CD4-positive, alpha-beta T cell (primary cell): Measurements from ENCODE around the gene KDM1B. TPM values are rescaled to one million over a fixed set of nuclear protein-coding genes. Genes with fewer than 3 reads are reported as not detected.
A peak's percentile ranks its signal among the peaks of the same experiment; 100 is the strongest.

Experiments used
- ATAC-seq: fragments of 200-7000 bp; cut with Tn5 transposase; one replicate; pipeline ENCODE4 v1.10.0; 2022; ENCODE audit warnings: mild to moderate bottlenecking; ENCODE audit not compliant: poor library complexity
- CTCF ChIA-PET: fragments of 350-600 bp; sonication (Branson Sonifier 250); formaldehyde crosslinking; loops from one replicate; lab custom pipeline; 2021; ENCODE audit warnings: antibody characterized with exemption, inconsistent platforms; lab: Charles Lee
- POLR2A ChIA-PET: fragments of 350-600 bp; sonication (Branson Sonifier 250); formaldehyde crosslinking; loops from one replicate; lab custom pipeline; 2021; ENCODE audit warnings: antibody characterized with exemption, inconsistent platforms; lab: Charles Lee
- DNase-seq, 14 experiments: peaks; one replicate each; pipeline ENCODE4 v3.0.0-alpha.2; 2013 to 2020; ENCODE audit warnings: mixed read lengths in 2 of 14
- H3K27ac ChIP-seq, 2 donors: one replicate each; pipeline versions ENCODE4 v1.5.1 to v1.7.0; 2013; ENCODE audit warnings: low read length in 2 of 2, low read depth in 1 of 2, mild to moderate bottlenecking in 1 of 2
- H3K27me3 ChIP-seq, 2 experiments: 1 replicate in 1 of 2; 2 replicates in 1 of 2; pipeline versions ENCODE4 v1.6.1 to v1.7.0; 2013; ENCODE audit warnings: low read length in 2 of 2, control low read depth in 1 of 2, mild to moderate bottlenecking in 1 of 2, moderate library complexity in 1 of 2; ENCODE audit not compliant: insufficient read depth in 2 of 2, control insufficient read depth in 1 of 2
- H3K36me3 ChIP-seq: one replicate; pipeline ENCODE4 v1.6.1; 2013; ENCODE audit warnings: low read length, control low read depth; ENCODE audit not compliant: insufficient read depth
- H3K4me1 ChIP-seq: one replicate; pipeline ENCODE4 v1.6.1; 2013; ENCODE audit warnings: low read length, control low read depth; ENCODE audit not compliant: insufficient read depth
- H3K4me3 ChIP-seq: one replicate; pipeline ENCODE4 v1.5.1; 2013; ENCODE audit warnings: mild to moderate bottlenecking, low read length, moderate library complexity
- H3K9me3 ChIP-seq, 2 experiments: 1 replicate in 1 of 2; 2 replicates in 1 of 2; pipeline versions ENCODE4 v1.6.1 to v1.7.0; 2013; ENCODE audit warnings: low read length in 2 of 2, mild to moderate bottlenecking in 2 of 2, control low read depth in 1 of 2, moderate library complexity in 1 of 2; ENCODE audit not compliant: control insufficient read depth in 1 of 2, insufficient read depth in 1 of 2
- H3K27ac Mint-ChIP-seq: one replicate; pipeline ENCODE4 v1.8.0; 2020; ENCODE audit warnings: mixed read lengths
- H3K27me3 Mint-ChIP-seq: one replicate; pipeline ENCODE4 v1.8.0; 2021; ENCODE audit warnings: mixed read lengths
- H3K36me3 Mint-ChIP-seq: one replicate; pipeline ENCODE4 v1.8.0; 2021; ENCODE audit warnings: low read depth, mixed read lengths
- H3K4me1 Mint-ChIP-seq: one replicate; pipeline ENCODE4 v1.8.0; 2021; ENCODE audit warnings: low read depth, mixed read lengths
- H3K4me3 Mint-ChIP-seq: one replicate; pipeline ENCODE4 v1.8.0; 2020; ENCODE audit warnings: mild to moderate bottlenecking, mixed read lengths
- H3K9me3 Mint-ChIP-seq: one replicate; pipeline ENCODE4 v1.8.0; 2020; ENCODE audit warnings: mixed read lengths
- intact Hi-C, 2 experiments: fragments of 100-400 bp; cut with DNase I in 1 of 2; cut with micrococcal nuclease in 1 of 2; formaldehyde crosslinking; loops; one replicate each; pipeline versions ENCODE4 v1.15.1 to v1.9.0; 2023 to 2025; cut with DNase I, micrococcal nuclease
- total RNA-seq, 174 experiments: library from RNA in 2 of 174; stranded (reverse) in 2 of 174; gene quantifications; one replicate each; pipeline ENCODE4 v1.2.3 and lab custom pipeline; 2021 to 2026
- TF ChIP-seq, protein P1 (sequence below): fragments of 200-600 bp; IDR thresholded peaks from one replicate; pipeline ENCODE4 v1.8.0; 2022; ENCODE audit warnings: antibody characterized with exemption, mild to moderate bottlenecking

Gene KDM1B
- total RNA-seq, 2 experiments from 2014 or later: 4.4 to 6.0 TPM

GRCh38 chr6:18183766-18184165 is 28.5 kb downstream of the KDM1B start:
- Histone ChIP-seq H3K36me3 (peaks cover 16% of the 10 kb centered on the region), H3K9me3 (no peaks in the 10 kb centered on the region), H3K4me1 (no peaks in the 10 kb centered on the region), H3K27ac (no peak overlapping the region), H3K4me3 (no peak overlapping the region), H3K27me3 (no peaks in the 10 kb centered on the region)
- no peak overlapping the region for H3K4me3 Mint-ChIP-seq
- H3K27me3 Mint-ChIP-seq: no peaks in the 10 kb centered on the region
- ATAC-seq (no peak), DNase-seq (no peak)
- no peaks in the 10 kb centered on the region for H3K9me3 Mint-ChIP-seq
- intact Hi-C loops: no loop called here
- TF ChIP-seq, protein P1, sequence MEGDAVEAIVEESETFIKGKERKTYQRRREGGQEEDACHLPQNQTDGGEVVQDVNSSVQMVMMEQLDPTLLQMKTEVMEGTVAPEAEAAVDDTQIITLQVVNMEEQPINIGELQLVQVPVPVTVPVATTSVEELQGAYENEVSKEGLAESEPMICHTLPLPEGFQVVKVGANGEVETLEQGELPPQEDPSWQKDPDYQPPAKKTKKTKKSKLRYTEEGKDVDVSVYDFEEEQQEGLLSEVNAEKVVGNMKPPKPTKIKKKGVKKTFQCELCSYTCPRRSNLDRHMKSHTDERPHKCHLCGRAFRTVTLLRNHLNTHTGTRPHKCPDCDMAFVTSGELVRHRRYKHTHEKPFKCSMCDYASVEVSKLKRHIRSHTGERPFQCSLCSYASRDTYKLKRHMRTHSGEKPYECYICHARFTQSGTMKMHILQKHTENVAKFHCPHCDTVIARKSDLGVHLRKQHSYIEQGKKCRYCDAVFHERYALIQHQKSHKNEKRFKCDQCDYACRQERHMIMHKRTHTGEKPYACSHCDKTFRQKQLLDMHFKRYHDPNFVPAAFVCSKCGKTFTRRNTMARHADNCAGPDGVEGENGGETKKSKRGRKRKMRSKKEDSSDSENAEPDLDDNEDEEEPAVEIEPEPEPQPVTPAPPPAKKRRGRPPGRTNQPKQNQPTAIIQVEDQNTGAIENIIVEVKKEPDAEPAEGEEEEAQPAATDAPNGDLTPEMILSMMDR: no peak
- ChIA-PET CTCF (interaction anchor here (0.7 kb wide), 1 partner anchor 333 kb away, joined by 3 read pairs; no protein-coding TSS in a partner anchor), POLR2A (no interaction called here)
- no peak overlapping the region for H3K27ac Mint-ChIP-seq
- H3K4me1 Mint-ChIP-seq: peaks cover 2% of the 10 kb centered on the region
- H3K36me3 Mint-ChIP-seq: peaks cover 78% of the 10 kb centered on the region

DNA sequence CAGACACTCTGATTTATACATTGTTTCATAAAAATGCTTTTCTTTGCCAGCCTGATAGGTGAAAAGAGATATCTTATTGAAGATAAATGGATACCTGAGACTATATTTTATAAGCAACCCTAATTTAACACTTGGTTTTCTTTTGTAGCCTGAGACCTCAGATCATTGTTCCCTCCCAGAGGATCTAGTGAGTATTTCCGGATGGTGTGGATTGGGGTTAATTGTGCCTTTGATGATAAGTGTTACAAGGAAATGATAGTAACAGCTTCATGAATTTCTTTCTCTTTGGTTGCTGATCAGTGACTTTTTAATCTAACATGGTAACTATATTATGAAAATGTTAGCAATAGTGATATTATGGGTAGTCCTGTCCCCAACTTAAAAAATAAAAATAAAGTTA is 30.4 kb downstream of the KDM1B start:
- H3K27me3 ChIP-seq: no peaks in the 10 kb centered on the region
- H3K4me1 ChIP-seq: no peaks in the 10 kb centered on the region
- H3K4me3 Mint-ChIP-seq: no peak overlapping the region
- no peak overlapping the region for H3K27ac Mint-ChIP-seq
- no peak overlapping the region for H3K27ac ChIP-seq
- H3K36me3 ChIP-seq: peaks cover 16% of the 10 kb centered on the region
- no peak overlapping the region for H3K4me3 ChIP-seq
- no peaks in the 10 kb centered on the region for H3K27me3 Mint-ChIP-seq
- intact Hi-C loops: no loop called here
- no peaks in the 10 kb centered on the region for H3K9me3 Mint-ChIP-seq
- POLR2A ChIA-PET: no interaction called here
- ATAC-seq: no peak
- H3K4me1 Mint-ChIP-seq: no peaks in the 10 kb centered on the region
- no peak for DNase-seq
- TF ChIP-seq, protein P1: no peak
- CTCF ChIA-PET: no interaction called here
- no peaks in the 10 kb centered on the region for H3K9me3 ChIP-seq
- peaks cover 73% of the 10 kb centered on the region for H3K36me3 Mint-ChIP-seq

- Histone ChIP-seq H3K4me1 (no peaks in the 10 kb centered on the region), H3K4me3 (no peak overlapping the region), H3K9me3 (no peaks in the 10 kb centered on the region), H3K27me3 (no peaks in the 10 kb centered on the region), H3K27ac (no peak overlapping the region), H3K36me3 (peaks cover 18% of the 10 kb centered on the region)
- Mint-ChIP-seq H3K27me3 (no peaks in the 10 kb centered on the region), H3K9me3 (no peaks in the 10 kb centered on the region), H3K4me3 (no peak overlapping the region), H3K36me3 (peaks cover 71% of the 10 kb centered on the region), H3K27ac (no peak overlapping the region), H3K4me1 (no peaks in the 10 kb centered on the region)
- intact Hi-C loops: no loop called here
- CTCF ChIA-PET: no interaction called here
- ATAC-seq: no peak
- DNase-seq: peak in 1 of 14 experiments; percentile 2
- POLR2A ChIA-PET: no interaction called here
- TF ChIP-seq, protein P1: no peak
These were observed 30.8 kb downstream of the KDM1B start for GRCh38 chr6:18186033-18186432.
